Fibroblast of skin of left biceps (primary cell): Measurements from ENCODE around the gene TMEM190.

Source experiments
- DNase-seq, 2 experiments: peaks; one replicate each; pipeline ENCODE4 v3.0.0-alpha.2; 2013; ENCODE audit warnings: low read depth in 2 of 2

The TMEM190 gene

GRCh38 chr19:55370305-55370988 lies 6.2 kb upstream of the TMEM190 start, which contains the start of gene IL11:
Gene IL11 (minus strand): TSS chr19:55370463. CDS start chr19:55370310, 153 bp downstream.
- DNase-seq, result peak in 1 of 2 experiments; percentile 14

DNA sequence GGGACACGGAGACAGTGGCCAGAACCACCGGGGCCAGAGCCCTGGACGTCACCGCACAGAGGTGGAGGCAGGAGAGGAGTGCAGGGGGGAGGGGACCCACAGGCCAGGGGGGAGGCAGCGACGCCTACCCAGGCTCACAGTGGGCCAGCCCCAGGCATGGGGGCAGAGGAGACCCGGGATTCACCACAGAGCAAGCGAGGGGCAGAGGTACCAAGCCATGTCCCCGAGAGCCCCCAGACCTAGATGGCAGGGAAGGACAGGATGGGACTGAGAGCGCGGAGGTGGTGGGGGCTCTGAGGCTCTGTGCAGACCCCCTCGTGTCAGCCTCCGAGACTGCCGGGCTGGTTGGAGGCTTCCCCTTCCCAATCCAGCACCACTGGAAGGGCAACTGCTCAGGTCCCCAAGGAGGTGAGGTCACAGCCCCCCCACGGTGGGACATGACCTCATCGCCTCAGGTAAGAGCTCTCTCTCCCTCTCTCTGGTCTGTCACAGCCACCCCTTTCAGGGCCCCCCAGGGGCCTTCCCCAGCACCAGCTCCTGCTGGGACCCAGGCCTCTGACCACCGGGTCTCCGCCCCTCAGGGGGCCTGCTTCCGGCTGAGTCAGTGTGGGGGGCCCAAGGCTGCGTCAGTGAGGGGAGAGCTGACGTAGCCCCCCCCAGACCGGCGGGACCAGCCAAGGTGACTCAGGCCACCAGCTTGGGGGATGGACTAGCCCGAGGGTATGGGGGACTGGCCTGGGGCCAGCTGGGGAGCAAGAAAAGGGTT lies 4.1 kb upstream of the TMEM190 start:
- DNase-seq, result peak in 1 of 2 experiments; percentile 24

DNA sequence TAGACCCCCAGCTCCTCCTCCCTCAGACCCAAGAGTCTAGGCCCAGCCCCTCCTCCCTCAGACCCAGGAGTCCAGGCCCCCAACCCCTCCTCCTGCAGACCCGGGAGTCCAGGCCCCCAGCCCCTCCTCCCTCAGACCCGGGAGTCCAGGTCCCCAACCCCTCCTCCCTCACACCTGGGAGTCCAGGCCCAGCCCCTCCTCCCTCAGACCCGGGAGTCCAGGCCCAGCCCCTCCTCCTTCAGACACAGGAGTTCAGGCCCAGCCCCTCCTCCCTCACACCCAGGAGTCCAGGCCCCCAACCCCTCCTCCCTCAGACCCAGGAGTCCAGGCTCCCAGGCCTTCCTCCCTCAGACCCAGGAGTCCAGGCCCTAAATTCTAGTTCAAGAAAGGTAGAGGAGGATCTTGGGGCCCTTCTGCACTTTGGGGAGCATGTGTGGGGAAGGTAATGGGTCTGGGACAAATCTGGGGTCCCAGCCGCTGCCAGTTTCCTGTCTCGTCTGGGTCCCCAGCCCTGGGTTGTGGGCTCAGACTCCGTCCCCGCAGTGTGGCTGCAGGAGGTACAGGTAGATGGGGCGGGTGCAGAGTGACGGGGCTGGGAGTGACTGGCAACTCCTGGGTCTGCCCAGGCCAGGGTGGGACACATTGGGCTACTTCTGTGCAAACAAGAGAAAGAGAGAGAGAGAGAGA lies 3.2 kb upstream of the TMEM190 start:
- DNase-seq, result no peak

DNA sequence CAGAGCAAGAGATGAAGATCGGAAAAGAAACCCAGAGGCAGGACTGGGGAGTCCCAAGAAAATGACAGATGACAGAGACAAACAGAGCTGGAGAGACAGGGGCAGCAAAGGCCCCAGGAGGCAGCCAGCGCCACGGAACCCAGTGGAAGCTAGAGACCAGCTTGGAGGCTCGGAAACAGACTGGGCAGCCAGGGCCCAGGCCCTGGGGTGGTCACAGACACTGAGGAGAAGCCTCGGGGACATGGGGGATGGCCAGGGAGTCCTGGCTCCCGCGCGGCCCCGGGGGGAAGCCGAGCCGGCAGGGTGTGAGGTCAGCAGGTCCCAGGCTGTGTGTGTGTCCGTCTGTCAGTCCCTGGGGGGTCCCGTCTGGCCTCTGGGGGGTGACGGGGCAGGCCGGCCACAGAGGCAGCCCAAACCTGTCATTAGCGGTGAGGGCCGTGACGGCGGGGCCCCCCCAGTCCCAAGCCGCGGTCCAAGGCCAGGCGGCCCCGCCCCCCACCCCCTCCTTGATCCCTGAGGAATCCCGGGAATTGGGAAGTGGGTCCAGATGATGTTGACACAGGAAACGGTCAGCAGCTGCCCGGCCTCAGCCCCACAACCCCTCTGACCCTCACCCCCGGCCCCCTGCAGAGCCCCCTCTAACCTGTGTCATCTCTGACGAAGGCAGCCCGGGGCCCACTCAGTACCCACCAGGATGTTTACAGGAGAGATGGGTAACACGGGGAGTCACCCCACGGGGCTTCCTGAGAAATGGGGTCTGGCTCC lies 2.5 kb upstream of the TMEM190 start:
- no peak for DNase-seq

DNA sequence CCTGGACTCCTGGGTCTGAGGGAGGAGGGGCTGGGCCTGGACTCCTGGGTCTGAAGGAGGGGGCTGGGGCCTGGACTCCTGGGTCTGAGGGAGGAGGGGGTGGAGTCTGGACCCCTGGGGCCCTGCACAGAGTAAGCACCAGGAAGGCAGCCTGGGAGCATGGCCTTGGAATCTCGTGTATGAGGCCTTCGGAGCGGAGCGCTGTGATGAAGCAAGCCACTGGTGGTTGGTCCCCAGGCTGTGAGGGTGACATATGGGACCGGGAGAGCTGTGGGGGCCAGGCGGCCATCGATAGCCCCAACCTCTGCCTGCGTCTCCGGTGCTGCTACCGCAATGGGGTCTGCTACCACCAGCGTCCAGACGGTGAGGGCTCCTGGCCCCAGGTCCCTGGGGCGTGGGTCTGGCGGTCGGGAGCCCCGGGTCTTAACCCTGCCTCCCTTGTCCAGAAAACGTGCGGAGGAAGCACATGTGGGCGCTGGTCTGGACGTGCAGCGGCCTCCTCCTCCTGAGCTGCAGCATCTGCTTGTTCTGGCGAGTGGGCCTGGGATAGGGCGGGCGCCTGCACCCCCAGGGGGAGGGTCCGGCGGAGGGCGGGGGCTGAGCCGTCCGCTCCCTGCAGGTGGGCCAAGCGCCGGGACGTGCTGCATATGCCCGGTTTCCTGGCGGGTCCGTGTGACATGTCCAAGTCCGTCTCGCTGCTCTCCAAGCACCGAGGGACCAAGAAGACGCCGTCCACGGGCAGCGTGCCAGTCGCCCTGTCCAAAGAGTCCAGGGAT lies 918 bp downstream of the TMEM190 start:
- no peak for DNase-seq

DNA sequence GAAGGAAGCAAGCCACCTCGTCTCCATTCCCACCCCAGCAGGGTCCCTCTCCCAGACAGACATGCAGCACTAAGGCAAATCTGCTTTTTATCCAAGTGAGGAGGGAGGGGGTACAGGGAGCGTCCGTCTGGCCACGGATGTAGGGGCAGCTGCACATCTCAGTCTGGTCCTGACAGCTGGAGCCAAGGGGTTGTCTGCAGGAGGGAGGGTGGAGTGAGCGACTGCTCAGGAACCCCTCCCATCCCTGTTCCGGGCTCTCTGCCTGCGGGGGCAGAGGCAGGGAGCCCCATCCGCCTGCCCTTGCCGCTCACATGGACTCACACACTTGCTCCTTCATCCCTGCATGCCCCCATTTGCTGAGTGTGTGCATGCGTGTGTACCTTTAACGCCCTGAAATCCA lies 2.5 kb downstream of the TMEM190 start:
- DNase-seq, result no peak

- no peak for DNase-seq
Observed at GRCh38 chr19:55382013-55382412, 5.4 kb downstream of the TMEM190 start.

- DNase-seq, result no peak
Observed at GRCh38 chr19:55382522-55383054, 6.0 kb downstream of the TMEM190 start.

DNA sequence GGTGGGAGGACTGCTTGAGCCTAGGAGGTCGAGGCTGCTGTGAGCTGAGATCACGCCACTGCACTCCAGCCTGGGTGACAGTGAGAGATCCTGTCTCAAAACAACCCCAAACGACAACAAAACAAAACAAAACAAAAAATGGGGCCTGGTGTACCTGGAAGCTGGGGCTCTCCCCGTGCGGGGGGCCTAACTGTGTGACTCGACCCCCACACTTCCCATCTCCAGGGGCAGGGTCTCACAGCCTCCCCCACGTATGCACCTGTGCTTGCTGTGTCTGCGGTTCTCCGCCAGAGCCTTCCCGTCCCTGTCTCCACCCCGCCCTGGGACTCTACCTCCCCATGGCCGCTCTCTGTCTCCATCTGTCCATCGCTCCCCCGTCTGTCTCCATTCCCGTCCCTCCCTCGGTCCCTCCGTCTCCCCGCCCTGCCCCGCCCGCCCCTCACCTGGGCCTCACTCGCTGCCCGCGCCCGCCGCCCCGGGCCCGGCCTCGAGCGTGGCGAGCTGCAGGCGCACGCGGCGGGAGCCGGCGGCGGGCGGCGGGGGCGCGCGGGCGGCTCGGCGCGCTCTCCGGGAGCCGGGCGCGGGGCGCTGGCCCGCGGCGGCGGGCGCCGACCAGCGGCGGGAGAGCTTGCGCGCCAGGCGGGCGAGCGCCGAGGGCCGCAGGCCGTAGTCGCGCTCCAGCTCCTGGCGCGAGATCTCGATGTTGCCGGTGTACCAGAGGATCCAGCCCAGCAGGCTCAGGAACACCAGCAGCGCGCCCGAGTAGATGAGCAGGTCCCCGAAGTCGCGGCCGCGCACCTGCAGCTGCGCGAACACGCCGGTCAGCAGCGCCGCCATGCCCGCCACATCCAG lies 6.9 kb downstream of the TMEM190 start:
- DNase-seq, result peak in 1 of 2 experiments; percentile 21

DNA sequence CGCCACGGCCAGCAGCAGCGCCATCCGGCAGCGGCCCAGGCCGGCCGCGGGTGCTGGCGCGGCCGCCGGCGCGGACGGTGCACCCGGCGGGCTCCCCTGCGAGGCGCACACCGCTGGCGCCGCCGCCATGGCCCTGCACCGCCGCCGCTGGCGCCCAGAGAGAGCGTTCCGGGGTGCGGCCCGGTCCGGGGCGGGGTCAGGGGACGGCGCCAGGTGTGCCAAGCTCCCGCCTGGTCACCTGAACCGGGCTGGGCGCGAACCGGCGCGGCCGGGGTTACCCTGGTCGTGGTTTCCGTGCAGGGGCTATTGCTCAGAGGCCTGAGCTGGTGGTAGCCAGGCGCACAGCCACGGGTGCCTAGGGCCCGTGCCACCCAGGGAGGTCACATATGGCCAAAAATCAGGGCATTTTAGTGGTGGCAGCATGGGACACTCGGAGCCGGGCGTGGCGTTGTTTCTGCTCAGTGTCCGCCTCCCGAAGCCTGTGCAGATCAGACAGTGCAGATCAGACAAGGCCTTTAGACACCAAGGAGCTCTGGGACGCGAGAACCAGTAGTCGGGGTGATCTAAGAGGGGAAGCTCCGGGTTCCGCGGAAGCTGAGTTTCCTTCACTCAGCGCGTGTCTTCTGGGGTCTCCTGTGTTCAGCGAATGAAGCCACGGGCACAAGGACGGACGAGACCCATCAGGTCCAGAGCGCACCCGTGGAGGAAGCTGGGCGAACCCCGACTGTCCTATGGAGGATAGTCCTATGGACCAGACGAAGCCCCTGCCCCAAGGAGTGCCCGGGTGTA lies 7.7 kb downstream of the TMEM190 start, which contains the start of gene TMEM238:
Gene TMEM238 (minus strand): TSS at position 162 of the 789 bp plus-strand sequence. CDS start 33 bp downstream, at position 129.
- no peak for DNase-seq

DNA sequence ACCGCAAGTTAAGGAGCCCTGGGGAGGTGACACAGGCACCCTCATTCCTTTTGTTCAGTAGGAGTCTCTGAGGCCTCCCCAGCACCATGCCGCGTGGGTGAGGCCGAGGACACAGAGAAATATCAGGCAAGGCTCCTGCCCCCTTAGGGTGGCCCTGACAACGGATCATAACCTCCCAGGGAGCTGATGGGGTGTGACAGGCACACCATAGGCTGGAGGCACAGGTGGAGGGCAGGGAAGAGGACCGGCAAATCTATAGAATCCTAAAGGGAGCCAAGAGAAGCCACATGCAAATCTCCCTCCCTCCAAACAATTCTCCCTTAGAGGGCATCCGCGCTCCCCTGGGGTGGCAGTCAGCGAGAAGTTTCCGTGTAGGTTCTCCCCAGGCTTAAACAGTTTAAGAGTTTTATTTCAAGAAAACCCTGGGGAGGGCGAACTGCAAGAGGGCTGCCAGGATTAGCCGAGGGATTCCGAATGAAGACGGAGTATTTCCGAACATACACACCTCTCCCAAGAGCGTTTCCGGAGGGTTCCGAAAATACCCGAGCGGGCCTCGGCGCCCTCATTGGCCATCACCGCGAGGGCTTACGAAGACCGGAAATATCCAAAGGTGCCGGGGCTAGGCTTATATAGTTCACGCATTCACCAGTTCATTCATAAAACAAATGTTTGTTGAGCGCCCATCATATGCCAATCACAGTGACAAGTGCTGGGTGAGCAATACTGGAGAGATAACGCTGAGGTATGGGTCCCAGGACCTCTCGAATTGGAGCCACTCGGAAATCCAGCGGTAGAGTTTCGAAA lies 8.5 kb downstream of the TMEM190 start:
- DNase-seq, result peak; percentile 85

DNA sequence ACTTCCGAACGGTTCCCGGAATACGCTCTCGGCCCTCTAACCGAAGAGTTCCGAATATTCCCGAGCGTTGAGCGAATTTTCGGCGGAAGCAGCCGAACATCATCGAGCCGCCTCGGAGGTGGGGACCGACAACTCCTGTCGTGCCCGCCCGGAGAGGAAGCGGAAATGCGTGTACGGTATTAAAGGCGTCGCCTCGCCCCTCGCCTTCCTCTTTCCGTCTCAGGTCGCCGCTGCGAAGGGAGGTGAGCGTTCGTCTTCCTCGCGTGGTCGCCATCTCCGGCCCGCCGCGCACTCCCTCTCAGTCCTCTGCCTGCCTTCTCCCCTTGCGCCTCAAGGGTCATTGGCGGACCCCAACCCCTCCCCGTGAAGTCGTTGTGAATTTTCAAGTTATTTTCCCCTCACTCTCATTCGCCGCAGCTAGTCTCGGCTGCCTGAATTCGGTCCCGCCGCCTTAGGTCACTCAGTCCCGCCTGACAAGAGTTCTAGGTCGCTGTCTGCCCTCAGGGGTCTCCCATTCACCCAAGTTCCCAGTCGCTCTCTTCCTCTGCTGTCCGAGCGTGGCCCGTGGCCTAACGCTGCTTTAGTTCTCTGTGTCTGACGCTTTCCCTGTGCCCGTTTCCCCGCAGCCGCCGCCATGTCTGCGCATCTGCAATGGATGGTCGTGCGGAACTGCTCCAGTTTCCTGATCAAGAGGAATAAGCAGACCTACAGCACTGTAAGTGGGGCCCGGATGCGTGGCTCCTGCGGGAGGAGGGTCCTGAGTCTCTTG lies 9.3 kb downstream of the TMEM190 start, which contains the start of gene RPL28:
Gene RPL28 (plus strand): TSS at position 209 of the 769 bp plus-strand sequence. CDS start 426 bp downstream, at position 635.
- DNase-seq, result peak; percentile 93 to 95

DNA sequence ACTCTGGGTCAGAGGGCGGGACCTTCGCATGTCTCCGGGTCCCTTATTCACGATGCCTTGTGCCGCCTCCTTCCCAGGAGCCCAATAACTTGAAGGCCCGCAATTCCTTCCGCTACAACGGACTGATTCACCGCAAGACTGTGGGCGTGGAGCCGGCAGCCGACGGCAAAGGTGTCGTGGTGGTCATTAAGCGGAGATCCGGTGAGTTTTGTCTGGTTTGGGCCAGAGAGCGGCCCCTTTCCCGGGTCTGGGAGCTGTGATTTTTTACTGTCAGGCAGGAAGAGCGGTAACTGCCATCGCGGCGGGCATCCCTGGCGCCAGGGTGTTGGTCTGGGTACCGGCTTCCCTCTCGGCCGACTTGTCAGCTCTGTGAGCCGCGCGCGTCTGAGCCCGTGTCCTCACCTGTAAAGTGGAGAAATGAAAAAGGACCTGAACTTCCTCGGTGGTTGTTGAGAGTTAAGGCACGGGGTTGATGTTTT lies 9.9 kb downstream of the TMEM190 start:
- no peak for DNase-seq

GRCh38 chr19:55387736-55388497 lies 11.3 kb downstream of the TMEM190 start:
- DNase-seq, result no peak

DNA sequence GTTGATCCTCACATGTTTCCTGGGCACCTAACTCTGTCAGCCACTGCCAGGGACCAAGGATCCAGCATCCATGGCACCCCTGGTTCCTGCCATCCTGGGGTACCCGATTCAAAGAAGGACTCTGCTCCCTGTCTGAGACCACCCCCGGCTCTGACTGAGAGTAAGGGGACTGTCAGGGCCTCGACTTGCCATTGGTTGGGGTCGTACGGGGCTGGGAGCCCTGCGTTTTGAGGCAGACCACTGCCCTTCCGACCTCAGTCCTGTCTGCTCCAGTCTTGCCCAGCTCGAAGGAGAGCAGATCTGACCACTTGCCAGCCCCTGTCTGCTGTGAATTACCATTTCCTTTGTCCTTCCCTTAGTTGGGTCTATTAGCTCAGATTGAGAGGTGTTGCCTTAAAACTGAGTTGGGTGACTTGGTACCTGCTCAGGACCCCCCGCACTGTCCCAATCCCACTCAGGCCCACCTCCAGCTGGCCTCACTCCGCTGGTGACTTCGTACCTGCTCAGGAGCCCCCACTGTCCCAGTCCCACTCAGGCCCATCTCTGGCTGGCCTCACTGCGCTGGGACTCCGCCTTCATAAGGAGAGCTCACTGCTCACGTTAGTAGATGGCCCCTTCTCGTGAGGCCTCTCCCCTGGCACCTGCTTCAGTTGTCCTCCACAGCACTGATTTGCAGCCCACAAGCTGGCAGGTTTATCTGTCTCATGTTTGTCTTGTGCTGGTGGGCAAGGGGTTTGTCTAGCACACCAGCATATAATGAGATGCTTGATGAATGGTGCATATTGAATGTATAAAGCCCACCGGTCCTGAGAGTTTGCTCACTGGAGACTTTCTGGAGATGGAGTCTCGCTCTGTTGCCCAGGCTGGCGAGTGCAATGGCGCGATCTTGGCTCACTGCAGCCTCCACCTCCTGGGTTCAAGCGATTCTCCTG lies 13.0 kb downstream of the TMEM190 start:
- no peak for DNase-seq
